ENCODE measurements around the gene KLHDC8A. TPM values are rescaled to one million over a fixed set of nuclear protein-coding genes. Genes with fewer than 3 reads are reported as not detected.

The KLHDC8A gene
- total RNA-seq, 4 donors from 2014 or later: not detected

GRCh38 chr1:205318231-205318991 is 38.3 kb downstream of the KLHDC8A start:
- TF ChIP-seq CTCF (IDR thresholded peaks at IDR 0.05): no peak
- DNase-seq (ENCODE audit: low spot score) (no peak), ATAC-seq (ENCODE audit: low FRiP score) (no peak)

GRCh38 chr1:205317311-205317917 is 39.3 kb downstream of the KLHDC8A start:
- no peak for DNase-seq (ENCODE audit: low spot score)
- no peak for TF ChIP-seq CTCF (IDR thresholded peaks at IDR 0.05)
- no peak for ATAC-seq (ENCODE audit: low FRiP score)

- TF ChIP-seq CTCF (IDR thresholded peaks at IDR 0.05): no peak
- no peak for DNase-seq (ENCODE audit: low spot score)
- no peak for ATAC-seq (ENCODE audit: low FRiP score)
Measured at GRCh38 chr1:205316161-205316566, 40.6 kb downstream of the KLHDC8A start.

GRCh38 chr1:205315008-205315618 is 41.6 kb downstream of the KLHDC8A start:
- no peak for DNase-seq (ENCODE audit: low spot score)
- ATAC-seq (ENCODE audit: low FRiP score): no peak
- no peak for TF ChIP-seq CTCF (IDR thresholded peaks at IDR 0.05)

- ATAC-seq (ENCODE audit: low FRiP score) (no peak), DNase-seq (ENCODE audit: low spot score) (no peak)
- no peak for TF ChIP-seq CTCF (IDR thresholded peaks at IDR 0.05)
Measured at GRCh38 chr1:205313563-205314308, 43.0 kb downstream of the KLHDC8A start.

GRCh38 chr1:205312866-205313562 is 43.7 kb downstream of the KLHDC8A start:
- ATAC-seq (ENCODE audit: low FRiP score) (no peak), DNase-seq (ENCODE audit: low spot score) (no peak)
- no peak for TF ChIP-seq CTCF (IDR thresholded peaks at IDR 0.05)

All from omental fat pad (tissue), 4 donors.